GM18526 (cell line): ENCODE results near the gene PINK1.

Experiments
- POLR2A ChIP-seq: IDR thresholded peaks from 3 replicates; pipeline ENCODE4 v1.6.1; 2011; ENCODE audit not compliant: insufficient read length; ENCODE audit errors: extremely low read depth

Gene PINK1

DNA sequence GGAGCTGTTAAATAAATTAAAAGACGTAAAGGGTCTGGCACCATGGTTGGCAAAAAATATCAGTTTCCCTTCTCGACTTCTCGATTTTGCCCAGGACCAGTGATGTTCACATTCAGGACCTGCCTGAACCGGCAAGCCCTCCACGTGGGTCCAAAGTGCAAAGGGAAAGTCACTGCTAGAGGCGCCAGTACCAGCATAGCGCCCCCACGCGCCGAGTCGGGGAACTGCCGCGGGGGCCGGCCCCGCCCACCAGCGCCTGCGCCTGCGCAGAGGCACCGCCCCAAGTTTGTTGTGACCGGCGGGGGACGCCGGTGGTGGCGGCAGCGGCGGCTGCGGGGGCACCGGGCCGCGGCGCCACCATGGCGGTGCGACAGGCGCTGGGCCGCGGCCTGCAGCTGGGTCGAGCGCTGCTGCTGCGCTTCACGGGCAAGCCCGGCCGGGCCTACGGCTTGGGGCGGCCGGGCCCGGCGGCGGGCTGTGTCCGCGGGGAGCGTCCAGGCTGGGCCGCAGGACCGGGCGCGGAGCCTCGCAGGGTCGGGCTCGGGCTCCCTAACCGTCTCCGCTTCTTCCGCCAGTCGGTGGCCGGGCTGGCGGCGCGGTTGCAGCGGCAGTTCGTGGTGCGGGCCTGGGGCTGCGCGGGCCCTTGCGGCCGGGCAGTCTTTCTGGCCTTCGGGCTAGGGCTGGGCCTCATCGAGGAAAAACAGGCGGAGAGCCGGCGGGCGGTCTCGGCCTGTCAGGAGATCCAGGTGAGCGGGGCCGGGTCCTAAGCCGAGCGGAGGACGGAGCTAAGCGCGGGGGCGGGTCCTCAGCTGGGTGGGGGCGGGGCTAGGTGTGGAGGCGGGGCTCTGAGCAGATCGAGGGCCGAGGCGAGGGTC lies at the start of gene PINK1:
Gene PINK1 (plus strand): TSS at position 269 of the 875 bp plus-strand sequence. CDS start 91 bp downstream, at position 360.
- TF ChIP-seq POLR2A, result no peak

DNA sequence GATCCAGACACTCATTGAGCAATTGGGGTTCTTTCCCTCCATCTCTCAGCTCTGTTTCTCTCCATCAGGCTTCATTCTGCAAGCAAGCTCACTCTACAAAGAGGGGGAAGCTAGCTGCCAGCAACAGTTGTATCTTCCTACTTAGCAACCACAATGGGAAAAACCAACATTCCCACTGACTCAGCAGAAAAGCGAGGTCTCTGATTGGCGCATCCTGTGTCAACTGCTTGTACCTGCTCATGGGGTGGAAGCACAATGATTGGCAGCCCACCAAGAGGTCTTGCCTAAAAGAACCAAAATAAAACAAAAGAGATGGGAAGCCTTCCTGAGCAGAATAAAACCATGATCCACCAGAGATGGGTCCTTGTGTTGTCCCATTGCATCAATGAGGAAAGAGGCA lies 48.4 kb upstream of the PINK1 start:
- TF ChIP-seq POLR2A, result no peak

DNA sequence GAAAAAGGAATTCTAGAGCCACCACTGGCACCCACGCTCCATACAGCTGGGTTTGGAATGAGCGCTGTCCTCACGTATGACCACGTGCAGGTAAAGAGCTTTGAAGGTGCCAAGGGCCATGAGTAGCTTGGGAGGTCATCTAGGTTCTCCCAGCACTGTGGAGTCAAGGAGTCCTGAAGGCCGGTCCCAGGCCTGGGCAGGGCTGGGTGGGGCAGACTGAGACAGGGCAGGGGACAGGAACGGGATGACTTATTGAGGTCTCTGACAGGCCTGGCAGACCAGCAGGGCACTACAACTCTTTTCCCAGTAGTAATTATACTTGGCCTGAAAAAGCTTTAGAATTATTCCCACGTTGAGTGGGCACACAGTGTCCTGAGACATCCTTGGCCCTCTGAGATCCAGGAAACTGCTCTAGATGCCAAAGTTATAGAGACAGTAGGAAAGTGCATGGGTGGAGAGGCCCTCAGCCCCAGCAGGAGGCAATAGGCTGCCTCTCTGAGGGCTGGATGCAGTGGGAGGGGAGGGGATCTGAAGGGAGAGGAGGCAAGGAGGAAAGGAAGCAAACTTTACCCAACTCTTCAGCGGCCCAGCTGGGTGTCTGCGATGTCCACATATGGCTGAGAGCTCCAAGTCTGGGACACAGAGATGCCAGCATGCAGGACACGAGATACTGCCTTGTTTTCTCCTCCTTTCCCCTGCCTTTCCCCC lies 46.2 kb upstream of the PINK1 start:
- TF ChIP-seq POLR2A, result no peak

DNA sequence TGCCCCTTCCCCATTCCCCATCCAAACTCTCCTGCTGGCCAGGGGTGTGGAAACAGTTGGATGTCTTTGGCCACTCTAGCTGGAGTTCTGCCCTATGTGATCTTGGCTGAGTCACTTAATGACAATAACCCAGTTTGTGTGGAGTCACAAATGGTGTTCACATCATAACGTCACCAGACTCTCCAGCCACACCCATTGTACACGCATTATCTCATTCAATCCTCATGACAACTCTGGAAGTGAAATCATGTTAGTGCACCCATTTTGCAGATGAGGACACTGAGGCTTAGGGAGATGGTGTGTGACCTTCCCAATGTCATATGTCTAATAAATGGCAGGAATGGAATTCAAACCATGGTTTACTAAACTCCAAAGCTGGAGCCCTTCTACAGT lies 45.6 kb upstream of the PINK1 start:
- no peak for TF ChIP-seq POLR2A

DNA sequence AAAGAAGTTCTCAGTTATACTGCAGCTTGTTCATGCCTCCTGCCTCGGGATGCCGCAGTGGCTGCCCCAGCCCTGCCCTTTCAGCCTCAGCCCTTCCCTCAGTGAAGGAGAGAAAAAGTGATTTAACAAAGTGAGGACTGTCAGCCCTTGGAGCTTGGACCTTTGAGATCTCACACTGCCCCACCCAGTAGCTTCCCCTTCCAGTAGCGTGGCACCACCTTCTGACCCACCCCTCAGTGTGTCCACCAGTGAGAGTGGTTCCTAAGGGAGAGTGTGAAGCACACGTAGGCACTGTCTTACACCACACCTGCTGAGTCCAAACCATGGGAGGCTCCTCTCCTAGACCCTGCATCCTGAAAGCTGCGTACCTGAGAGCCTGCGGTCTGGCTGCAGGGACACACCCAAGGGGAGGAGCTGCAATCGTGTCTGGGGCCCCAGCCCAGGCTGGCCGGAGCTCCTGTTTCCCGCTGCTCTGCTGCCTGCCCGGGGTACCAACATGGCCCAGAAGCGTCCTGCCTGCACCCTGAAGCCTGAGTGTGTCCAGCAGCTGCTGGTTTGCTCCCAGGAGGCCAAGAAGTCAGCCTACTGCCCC lies 44.5 kb upstream of the PINK1 start, which contains the start of gene CDA:
Gene CDA (plus strand): TSS at position 464 of the 592 bp plus-strand sequence. CDS start 33 bp downstream, at position 497.
- TF ChIP-seq POLR2A, result no peak

DNA sequence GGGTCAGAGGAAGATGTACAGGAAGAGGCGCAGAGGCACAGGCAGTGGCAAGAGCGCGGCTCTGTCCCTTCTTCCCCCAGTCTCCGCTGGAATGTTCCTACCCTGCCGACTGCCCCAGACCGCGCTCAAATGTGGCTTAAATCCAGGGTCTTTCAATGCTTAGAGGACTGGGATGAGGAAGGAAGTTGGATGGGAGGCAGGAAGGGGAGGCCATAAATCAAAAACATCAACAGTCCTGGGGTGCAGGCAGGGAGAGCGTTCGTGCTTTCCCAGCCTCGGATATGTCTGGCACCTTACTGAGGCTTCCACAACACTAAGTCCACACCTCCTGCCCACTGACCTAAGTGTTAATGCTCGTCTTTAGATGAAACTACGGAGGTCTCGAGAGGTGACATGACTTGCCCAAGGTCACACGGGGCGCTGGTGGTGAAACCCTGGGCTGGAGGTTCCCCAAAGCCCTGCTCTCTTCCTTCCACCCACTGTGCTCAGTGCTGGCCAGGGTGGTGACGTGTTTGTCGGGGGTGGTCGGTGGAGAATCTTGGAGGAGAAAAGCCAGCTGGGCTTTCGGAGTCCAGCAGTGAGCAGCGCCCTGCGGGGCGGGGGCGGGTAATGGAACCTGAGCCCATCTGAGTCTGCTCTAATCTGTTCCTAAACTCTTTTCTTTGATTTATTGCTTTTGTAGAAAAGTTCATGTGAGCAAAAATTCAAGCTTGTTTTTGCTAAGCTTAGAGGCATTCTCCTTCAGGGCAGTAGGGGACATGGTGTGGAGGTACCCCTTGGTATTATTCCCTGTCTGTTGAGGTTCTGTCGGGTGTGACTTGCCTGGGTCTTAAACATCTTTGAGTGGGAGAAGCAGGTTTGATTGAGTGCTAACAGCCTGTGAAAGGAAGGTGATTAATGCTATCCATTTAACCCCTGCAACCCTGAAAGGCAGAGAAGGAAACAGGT lies 43.7 kb upstream of the PINK1 start:
- TF ChIP-seq POLR2A, result no peak

DNA sequence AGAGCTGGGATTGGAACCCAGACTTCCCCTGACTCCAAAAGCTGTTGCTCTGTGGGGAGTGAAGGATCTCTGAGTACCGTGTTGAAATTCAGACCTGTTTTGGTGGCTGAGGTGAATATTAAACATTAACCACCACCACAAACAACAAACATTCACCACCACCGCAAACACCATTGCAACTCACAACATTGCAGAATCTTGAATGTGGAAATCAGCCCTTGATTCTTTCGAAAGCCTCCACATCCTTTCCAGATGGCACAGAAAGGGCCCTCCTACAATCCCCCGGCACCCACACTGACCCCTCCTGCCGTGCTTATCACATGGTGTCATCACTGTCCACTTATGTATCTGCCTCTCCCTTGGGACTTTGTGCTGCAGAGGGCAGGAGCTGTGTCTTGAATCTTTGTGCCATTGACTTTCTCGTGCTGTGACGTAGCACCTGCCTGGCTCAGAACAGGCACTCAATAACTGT lies 42.9 kb upstream of the PINK1 start:
- no peak for TF ChIP-seq POLR2A

DNA sequence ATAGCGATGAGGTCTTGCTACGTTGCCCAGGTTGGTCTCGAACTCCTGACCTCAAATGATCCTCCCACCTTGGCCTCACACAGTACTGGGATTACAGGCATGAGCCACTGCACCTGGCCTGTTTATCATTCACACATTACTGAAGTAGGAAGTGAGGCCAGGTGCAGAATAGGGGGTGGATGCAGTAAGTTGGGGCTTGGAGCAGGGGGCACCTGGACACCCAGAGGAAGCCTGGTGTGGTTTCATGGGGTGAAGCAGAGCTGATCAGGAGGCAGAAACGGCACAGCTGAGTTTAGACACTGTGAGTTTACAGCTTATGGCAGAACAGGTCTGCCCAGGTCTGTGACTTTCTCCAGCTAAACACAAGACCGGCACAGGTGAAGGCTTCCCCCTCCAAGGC lies 39.5 kb upstream of the PINK1 start:
- TF ChIP-seq POLR2A, result no peak

DNA sequence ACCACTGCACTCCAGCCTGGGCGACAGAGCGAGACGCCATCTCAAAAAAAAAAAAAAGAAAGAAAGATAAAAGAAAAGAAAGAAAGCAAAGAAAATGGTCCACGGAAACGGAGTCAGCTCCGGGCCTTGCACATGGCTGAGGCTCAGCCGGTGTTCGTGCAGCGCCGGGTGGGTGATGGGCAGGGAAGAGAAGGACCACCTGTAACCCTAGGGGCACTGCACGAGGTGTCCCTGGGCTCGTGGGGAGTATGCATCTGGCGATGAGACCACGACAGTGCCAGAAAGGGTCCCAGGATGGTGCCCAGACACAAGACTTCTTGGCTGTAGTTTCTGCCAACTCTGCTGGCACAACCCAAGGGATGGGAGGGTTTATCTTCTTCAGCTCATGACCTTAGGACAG lies 38.5 kb upstream of the PINK1 start:
- TF ChIP-seq POLR2A, result no peak

DNA sequence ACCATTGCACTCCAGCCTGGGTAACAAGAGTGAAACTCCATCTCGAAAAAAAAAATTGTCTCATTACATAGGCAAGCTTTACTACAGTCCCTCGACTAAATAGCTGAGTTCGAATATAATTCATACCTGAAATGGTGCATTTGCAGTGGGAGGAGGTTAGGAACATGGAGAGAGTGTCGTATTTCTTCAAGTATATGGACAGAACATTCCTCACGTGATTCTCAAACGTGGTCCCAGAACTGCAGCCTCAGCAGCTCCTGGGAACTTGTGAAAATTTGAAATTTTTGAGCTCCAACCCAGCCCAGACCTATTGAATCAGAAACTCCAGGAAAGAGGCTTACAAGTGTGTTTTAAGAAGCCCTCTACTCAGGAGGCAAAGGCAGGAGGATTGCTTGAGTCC lies 37.2 kb upstream of the PINK1 start:
- TF ChIP-seq POLR2A, result no peak

DNA sequence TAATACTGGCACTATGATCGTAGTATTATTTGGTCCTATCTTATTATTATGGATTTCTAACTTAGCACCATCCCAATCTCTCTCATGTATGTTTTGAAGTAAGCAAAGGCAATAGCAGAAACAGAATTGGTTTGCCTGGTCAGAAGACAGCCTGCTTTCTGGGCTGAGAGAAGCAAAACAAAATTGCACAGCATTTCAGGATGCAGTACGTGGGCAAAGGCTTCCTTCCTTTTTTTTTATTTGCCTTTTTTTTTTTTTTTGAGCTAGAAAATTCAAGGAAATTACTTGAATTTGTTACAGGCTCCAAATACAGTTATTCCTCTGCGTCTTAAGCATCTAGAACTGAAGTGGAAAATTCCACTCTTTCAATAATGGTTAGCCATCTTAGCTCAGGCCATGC lies 35.6 kb upstream of the PINK1 start:
- TF ChIP-seq POLR2A, result no peak

DNA sequence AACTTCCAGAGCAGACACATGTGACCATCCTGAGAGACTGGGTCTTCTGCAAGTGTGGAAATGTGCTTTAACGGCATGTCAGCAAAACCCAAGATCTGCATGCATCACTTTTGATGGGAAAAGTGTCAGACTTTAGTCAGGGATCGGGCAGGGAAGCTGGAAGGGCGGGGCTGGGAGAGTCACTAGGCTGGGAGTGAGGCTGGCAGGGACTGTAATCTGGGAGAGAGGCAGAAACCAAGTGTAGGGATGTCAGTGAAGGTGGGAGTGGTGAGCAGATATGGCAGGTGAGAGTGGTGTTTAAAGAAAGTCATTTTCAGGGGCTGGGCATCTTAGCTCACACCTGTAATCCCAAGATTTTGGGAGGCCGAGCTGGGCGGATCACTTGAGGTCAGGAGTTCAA lies 33.1 kb upstream of the PINK1 start:
- no peak for TF ChIP-seq POLR2A

DNA sequence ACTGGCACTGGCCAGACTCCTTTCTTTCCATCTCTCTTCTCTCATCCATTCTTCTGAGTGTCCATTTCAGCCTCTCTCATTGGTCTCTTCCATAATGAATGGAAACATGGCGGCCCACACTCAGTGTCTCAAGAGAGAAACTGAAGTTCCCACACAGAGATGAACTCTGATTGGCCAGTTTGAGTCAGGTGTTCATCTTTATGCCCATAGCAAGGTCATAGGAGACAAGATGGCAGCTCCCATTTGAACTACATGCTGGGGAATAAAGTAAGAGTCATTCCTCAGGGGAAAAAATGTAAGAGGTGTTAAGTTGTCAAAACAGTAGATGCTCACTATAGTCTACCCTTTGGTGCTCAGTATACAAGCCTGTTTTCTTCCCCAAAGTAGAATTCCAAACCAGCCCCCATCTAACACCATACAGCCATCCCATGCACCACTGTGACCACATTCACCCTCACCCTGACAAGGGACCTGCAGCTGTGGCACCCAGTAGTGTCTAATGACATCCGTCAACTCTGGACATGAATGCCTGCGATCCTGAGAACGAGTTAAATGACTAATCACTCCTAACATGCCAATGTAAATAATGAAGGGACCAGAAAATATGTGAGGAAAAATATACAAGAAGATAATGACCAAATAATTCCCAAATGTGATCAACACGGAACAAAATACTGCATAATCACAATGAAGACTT lies 32.0 kb upstream of the PINK1 start:
- no peak for TF ChIP-seq POLR2A

DNA sequence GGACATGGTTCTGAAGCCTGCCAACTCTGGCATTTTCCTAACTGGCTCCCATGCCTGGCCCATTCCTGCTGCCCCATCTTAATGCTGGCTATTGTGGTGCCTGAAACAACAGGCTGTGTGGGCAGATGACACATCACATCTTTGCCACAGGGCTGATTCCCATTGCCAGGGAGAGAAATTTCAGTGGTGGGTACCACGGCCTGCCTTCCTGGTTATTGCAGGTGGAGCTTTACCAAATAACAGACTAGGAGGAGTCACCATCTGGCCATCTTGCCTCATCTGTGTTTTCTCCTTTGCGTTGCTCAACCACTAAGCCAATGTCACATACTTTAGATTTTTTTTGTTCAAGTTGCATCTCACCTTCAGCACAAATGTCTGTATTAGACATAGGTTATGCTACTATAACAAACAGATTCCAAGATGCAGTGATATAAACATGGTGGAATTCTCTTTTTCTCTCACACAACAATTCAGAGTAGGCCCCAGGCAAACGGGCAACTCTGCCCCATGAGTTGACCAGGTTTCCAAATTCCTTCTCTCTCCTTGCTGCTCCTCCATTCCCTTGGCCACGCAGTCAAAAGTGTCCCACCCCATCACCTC lies 30.3 kb upstream of the PINK1 start:
- TF ChIP-seq POLR2A, result no peak
